ENCODE data around the gene GPR78.
A peak's percentile ranks its signal among the peaks of the same experiment; 100 is the strongest.
"Not testable (repeated sequence)": the region's sequence is repeated elsewhere in the genome, so short reads cannot be mapped to it uniquely, and the experiment has no call there.

Gene GPR78

DNA sequence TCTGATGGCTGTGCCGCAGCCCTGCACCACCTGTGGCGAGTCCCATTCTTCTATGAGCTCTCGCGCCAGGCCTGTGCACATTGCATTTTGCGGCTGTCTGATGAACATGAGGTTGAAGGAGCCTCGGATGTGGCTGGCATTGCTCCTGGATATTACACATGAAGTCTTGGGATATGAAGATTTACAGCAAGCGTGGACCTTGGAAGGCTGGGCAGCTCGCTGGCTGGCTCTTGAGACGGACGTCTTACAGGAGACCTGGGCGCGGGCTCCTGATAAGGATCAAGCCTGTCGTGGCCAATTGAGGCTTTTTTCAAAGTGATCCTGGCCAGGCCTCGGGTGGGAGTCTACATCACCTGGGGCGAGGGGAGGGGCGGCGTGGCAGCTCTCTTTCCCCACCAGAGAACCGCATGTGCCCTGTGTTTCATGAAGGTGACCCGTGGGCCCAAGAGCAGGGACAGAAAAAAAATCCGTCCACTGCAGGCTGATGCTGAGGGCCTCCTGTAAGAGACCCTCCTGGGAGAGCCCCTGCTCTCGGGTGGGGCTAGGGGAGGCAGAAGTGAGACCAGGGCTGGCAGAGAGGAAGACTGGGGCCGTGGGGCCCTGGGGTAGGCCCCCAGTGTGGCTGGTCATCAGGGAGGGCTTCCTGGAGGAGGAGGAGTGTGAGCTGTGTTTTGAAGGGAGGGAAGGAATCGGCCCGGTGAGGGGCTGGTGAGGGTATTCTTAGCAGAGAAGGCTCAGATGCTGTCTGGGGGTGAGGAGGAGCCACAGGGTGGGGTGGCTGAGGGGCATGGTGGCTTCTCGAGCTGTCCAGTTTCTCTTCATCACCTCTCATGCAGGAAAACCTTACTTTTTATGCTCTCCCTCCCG lies 36.0 kb downstream of the GPR78 start:
- DNase-seq (ENCODE audit: low spot score): peak; percentile 94

- no peak for DNase-seq (ENCODE audit: low spot score)
Observed at GRCh38 chr4:8616831-8617230, 36.6 kb downstream of the GPR78 start.

- DNase-seq (ENCODE audit: low spot score): no peak
Observed at GRCh38 chr4:8617486-8618040, 37.4 kb downstream of the GPR78 start.

GRCh38 chr4:8618421-8618820 lies 38.2 kb downstream of the GPR78 start:
- no peak for DNase-seq (ENCODE audit: low spot score)

- DNase-seq (ENCODE audit: low spot score): no peak
Observed at GRCh38 chr4:8618961-8619720, 38.9 kb downstream of the GPR78 start.

- DNase-seq (ENCODE audit: low spot score): not testable (repeated sequence)
Observed at GRCh38 chr4:8621135-8621534, 40.9 kb downstream of the GPR78 start.

GRCh38 chr4:8624601-8625272 lies 44.5 kb downstream of the GPR78 start:
- DNase-seq (ENCODE audit: low spot score): not testable (repeated sequence)

- DNase-seq (ENCODE audit: low spot score): not testable (repeated sequence)
Observed at GRCh38 chr4:8630240-8630905, 50.2 kb downstream of the GPR78 start.

DNA sequence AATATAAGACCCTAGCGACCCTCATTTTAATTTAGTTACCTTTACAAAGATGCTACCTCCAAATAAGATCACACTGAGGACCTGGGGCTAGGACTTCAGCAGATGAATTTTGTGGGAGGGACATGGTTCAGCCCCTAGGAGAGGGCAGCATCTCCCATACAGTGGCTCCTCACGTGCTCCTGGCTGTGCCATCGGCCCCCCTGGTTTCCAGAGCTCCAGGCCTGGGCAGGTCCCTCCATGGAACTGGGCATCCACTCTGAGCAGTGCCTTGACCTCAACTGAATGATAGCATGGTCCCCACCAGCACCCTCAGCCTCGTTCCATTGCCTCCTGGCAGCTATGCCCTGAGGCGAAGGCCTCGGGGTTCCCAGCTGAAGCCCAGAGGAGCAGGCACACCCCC lies 51.7 kb downstream of the GPR78 start:
- not testable (repeated sequence) for DNase-seq (ENCODE audit: low spot score)

DNA sequence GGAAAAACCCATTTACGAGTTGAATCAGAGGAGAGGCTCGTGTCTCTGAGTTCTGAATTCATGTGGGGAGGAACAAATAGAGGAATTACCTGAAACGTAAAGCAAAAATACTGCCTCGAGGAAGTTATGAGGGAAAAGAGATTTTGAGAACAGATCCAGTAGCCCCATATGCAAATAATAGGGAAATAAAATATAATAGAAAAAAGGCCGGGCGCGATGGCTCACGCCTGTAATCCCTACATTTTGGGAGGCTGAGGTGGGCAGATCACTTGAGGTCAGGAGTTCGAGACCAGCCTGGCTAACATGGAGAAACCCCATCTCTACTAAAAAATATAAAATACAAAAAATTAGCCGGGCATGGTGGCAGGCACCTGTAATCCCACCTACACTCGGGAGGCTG lies 54.6 kb downstream of the GPR78 start:
- not testable (repeated sequence) for DNase-seq (ENCODE audit: low spot score)

- DNase-seq (ENCODE audit: low spot score): not testable (repeated sequence)
Observed at GRCh38 chr4:8635897-8636554, 55.8 kb downstream of the GPR78 start.

Data from SK-N-DZ (cell line).